Measurements from ENCODE around the gene BPI. TPM values are rescaled to one million over a fixed set of nuclear protein-coding genes. Genes with fewer than 3 reads are reported as not detected.

Gene BPI
- polyA plus RNA-seq, 1 of the 3 experiments (the other 2 are of a cell fraction), result not detected

DNA sequence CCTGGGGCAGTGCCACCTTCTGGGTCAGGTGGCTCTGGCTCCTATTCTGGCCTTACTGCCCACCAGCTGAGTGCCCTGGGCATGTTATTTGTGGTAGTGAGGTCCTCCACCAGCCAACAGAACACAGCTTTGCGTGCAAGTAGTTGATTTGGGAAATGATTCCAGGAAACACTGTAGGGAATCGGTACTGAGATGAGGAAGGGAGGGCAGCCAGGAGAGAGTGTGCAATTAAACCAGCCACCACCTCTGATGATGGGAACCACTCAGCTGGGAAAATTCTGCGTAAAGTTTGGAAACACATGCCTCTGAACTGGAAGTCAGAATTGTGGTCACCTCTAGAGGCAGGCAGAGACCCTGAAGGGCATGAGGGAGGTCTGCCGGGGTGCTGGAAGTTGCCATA is 42.8 kb downstream of the BPI start:
- no peak overlapping the region for H2AFZ ChIP-seq (ENCODE audit: low read depth)
- WGBS (ENCODE audit: low lambda C conversion rate), result 83% methylated on average over 4 of the region's 4 CpGs
- CTCF ChIA-PET, result interaction anchor here (1.0 kb wide), 1 partner anchor 10 kb away, joined by 4 read pairs; no protein-coding TSS in a partner anchor
- H3K36me3 ChIP-seq (replicated peaks in 1 of 2; ENCODE audit: control insufficient read depth in 1 of 2, insufficient read depth in 2 of 2, low read length in 1 of 2), result no peaks in the 10 kb centered on the region
- H3F3A ChIP-seq (replicated peaks; ENCODE audit: insufficient read depth), result no peaks in the 10 kb centered on the region
- POLR2A ChIA-PET, result no interaction called here
- no peak overlapping the region for H3K9ac ChIP-seq
- no peaks in the 10 kb centered on the region for H3K9me3 ChIP-seq
- no peak overlapping the region for H3K4me3 ChIP-seq (ENCODE audit: low read depth in 2 of 2, low read length in 1 of 2)
- no peak overlapping the region for H3K27ac ChIP-seq (ENCODE audit: low read depth in 2 of 2, low read length in 1 of 2)
- no peak overlapping the region for H3K4me2 ChIP-seq
- no peaks in the 10 kb centered on the region for H4K20me1 ChIP-seq (ENCODE audit: insufficient read depth)
- TF ChIP-seq SMC3 (IDR thresholded peaks at IDR 0.05; ENCODE audit: low read depth, low read length) (no peak), NFIC (IDR thresholded peaks at IDR 0.05; ENCODE audit: borderline replicate concordance) (no peak), RFX5 (IDR thresholded peaks at IDR 0.05; ENCODE audit: low read length) (no peak), TEAD4 (IDR thresholded peaks at IDR 0.05; ENCODE audit: borderline replicate concordance, insufficient read depth) (no peak), RAD21 (IDR thresholded peaks at IDR 0.05; ENCODE audit: low read length) (no peak), FOSL2 (IDR thresholded peaks at IDR 0.05; ENCODE audit: borderline replicate concordance, low read depth) (no peak), TCF12 (IDR thresholded peaks at IDR 0.05) (no peak), POLR2AphosphoS5 (IDR thresholded peaks at IDR 0.05; ENCODE audit: low read depth, low read length) (no peak), GABPA (IDR thresholded peaks at IDR 0.05; ENCODE audit: low read depth) (no peak), RXRA (IDR thresholded peaks at IDR 0.05; ENCODE audit: borderline replicate concordance, low read depth) (no peak), EP300 (IDR thresholded peaks at IDR 0.05; ENCODE audit: borderline replicate concordance in 1 of 2, low read depth in 1 of 2, low read length in 1 of 2) (no peak), MEF2A (IDR thresholded peaks at IDR 0.05; ENCODE audit: borderline replicate concordance, low read depth) (no peak)
- TF ChIP-seq, protein P1, sequence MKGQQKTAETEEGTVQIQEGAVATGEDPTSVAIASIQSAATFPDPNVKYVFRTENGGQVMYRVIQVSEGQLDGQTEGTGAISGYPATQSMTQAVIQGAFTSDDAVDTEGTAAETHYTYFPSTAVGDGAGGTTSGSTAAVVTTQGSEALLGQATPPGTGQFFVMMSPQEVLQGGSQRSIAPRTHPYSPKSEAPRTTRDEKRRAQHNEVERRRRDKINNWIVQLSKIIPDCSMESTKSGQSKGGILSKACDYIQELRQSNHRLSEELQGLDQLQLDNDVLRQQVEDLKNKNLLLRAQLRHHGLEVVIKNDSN (IDR thresholded peaks at IDR 0.05; ENCODE audit: borderline replicate concordance, low read depth), result no peak
- TF ChIP-seq, protein P2, sequence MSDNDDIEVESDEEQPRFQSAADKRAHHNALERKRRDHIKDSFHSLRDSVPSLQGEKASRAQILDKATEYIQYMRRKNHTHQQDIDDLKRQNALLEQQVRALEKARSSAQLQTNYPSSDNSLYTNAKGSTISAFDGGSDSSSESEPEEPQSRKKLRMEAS (IDR thresholded peaks at IDR 0.05; ENCODE audit: low read depth), result no peak
- TF ChIP-seq, protein P3, sequence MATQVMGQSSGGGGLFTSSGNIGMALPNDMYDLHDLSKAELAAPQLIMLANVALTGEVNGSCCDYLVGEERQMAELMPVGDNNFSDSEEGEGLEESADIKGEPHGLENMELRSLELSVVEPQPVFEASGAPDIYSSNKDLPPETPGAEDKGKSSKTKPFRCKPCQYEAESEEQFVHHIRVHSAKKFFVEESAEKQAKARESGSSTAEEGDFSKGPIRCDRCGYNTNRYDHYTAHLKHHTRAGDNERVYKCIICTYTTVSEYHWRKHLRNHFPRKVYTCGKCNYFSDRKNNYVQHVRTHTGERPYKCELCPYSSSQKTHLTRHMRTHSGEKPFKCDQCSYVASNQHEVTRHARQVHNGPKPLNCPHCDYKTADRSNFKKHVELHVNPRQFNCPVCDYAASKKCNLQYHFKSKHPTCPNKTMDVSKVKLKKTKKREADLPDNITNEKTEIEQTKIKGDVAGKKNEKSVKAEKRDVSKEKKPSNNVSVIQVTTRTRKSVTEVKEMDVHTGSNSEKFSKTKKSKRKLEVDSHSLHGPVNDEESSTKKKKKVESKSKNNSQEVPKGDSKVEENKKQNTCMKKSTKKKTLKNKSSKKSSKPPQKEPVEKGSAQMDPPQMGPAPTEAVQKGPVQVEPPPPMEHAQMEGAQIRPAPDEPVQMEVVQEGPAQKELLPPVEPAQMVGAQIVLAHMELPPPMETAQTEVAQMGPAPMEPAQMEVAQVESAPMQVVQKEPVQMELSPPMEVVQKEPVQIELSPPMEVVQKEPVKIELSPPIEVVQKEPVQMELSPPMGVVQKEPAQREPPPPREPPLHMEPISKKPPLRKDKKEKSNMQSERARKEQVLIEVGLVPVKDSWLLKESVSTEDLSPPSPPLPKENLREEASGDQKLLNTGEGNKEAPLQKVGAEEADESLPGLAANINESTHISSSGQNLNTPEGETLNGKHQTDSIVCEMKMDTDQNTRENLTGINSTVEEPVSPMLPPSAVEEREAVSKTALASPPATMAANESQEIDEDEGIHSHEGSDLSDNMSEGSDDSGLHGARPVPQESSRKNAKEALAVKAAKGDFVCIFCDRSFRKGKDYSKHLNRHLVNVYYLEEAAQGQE (IDR thresholded peaks at IDR 0.05; ENCODE audit: low read depth, low read length), result no peak
- TF ChIP-seq, protein P4, sequence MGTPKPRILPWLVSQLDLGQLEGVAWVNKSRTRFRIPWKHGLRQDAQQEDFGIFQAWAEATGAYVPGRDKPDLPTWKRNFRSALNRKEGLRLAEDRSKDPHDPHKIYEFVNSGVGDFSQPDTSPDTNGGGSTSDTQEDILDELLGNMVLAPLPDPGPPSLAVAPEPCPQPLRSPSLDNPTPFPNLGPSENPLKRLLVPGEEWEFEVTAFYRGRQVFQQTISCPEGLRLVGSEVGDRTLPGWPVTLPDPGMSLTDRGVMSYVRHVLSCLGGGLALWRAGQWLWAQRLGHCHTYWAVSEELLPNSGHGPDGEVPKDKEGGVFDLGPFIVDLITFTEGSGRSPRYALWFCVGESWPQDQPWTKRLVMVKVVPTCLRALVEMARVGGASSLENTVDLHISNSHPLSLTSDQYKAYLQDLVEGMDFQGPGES (IDR thresholded peaks at IDR 0.05; ENCODE audit: low read depth, low read length), result no peak
- TF ChIP-seq, protein P5, sequence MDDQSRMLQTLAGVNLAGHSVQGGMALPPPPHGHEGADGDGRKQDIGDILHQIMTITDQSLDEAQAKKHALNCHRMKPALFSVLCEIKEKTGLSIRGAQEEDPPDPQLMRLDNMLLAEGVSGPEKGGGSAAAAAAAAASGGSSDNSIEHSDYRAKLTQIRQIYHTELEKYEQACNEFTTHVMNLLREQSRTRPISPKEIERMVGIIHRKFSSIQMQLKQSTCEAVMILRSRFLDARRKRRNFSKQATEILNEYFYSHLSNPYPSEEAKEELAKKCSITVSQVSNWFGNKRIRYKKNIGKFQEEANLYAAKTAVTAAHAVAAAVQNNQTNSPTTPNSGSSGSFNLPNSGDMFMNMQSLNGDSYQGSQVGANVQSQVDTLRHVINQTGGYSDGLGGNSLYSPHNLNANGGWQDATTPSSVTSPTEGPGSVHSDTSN (IDR thresholded peaks at IDR 0.05), result no peak
- H3K79me2 ChIP-seq (ENCODE audit: insufficient read depth), result no peaks in the 10 kb centered on the region
- H3K9me2 ChIP-seq, result no peaks in the 10 kb centered on the region
- DNase-seq, result no peak
- peaks cover 7% of the 10 kb centered on the region; the same call in 1 of the 2 replicates for H3K27me3 ChIP-seq (ENCODE audit: insufficient read depth)
- H3K4me1 ChIP-seq (ENCODE audit: control insufficient read depth in 1 of 2, insufficient read depth in 2 of 2, low read depth in 1 of 2, low read length in 1 of 2), result no peaks in the 10 kb centered on the region

Measured in SK-N-SH (cell line).